H1 (cell line): Measurements from ENCODE around the gene FOXC2.

Source experiments
- CTCF ChIP-seq, 3 experiments: IDR thresholded peaks; 1 replicate in 2 of 3; 2 replicates in 1 of 3; pipeline versions ENCODE4 v1.5.1 to v1.6.1; 2011; ENCODE audit warnings: low read length in 3 of 3, mild to moderate bottlenecking in 3 of 3, inconsistent platforms in 2 of 3, low read depth in 1 of 3, moderate library complexity in 1 of 3; ENCODE audit not compliant: insufficient read depth in 1 of 3; ENCODE audit errors: control extremely low read depth in 1 of 3
- HDAC6 ChIP-seq: IDR thresholded peaks from one replicate; pipeline ENCODE4 v1.7.1; 2012; ENCODE audit warnings: low read depth, mild to moderate bottlenecking, inconsistent platforms, low read length, moderate library complexity
- POLR2AphosphoS5 ChIP-seq: IDR thresholded peaks from 2 replicates; pipeline ENCODE4 v1.6.1; 2011; ENCODE audit warnings: low read depth, low read length

GRCh38 chr16:86565644-86566511, 751 bp upstream of the FOXC2 start:
- TF ChIP-seq CTCF (IDR thresholded peaks at IDR 0.05; ENCODE audit: control extremely low read depth in 1 of 3, insufficient read depth in 1 of 3, low read depth in 1 of 3, low read length in 3 of 3) (no peak), HDAC6 (no peak), POLR2AphosphoS5 (no peak)
